Kidney epithelial cell (primary cell): Measurements from ENCODE around the gene FARP1. TPM values are rescaled to one million over a fixed set of nuclear protein-coding genes. Genes with fewer than 3 reads are reported as not detected.

Experiments used
- DNase-seq: peaks from one replicate; pipeline ENCODE4 v3.0.0-alpha.2; 2010; ENCODE audit warnings: low read depth
- H3K27me3 ChIP-seq: 2 replicates; pipeline ENCODE4 v1.6.0; 2011; ENCODE audit warnings: low read length; ENCODE audit not compliant: control insufficient read depth, insufficient read depth
- H3K36me3 ChIP-seq: 2 replicates; pipeline ENCODE4 v1.5.1; 2011; ENCODE audit warnings: low read length; ENCODE audit not compliant: control insufficient read depth, insufficient read depth
- H3K4me3 ChIP-seq: 2 replicates; pipeline ENCODE4 v1.5.1; 2011; ENCODE audit warnings: low read depth, mild to moderate bottlenecking, control low read depth, low read length
- total RNA-seq: library from RNA; depleted of rRNA; stranded (reverse); fragments of >200 nt; gene quantifications from 2 replicates; pipeline ENCODE4 v1.2.3, GENCODE V29; 2015
- TF ChIP-seq, protein P1 (sequence below): IDR thresholded peaks from 2 replicates; pipeline ENCODE4 v1.5.1; 2011; ENCODE audit warnings: mild to moderate bottlenecking, moderate library complexity, low read length, control low read depth, inconsistent platforms; ENCODE audit not compliant: insufficient read depth, poor library complexity, severe bottlenecking

Gene FARP1
- total RNA-seq, 1 donor from 2014 or later: 135 TPM

DNA sequence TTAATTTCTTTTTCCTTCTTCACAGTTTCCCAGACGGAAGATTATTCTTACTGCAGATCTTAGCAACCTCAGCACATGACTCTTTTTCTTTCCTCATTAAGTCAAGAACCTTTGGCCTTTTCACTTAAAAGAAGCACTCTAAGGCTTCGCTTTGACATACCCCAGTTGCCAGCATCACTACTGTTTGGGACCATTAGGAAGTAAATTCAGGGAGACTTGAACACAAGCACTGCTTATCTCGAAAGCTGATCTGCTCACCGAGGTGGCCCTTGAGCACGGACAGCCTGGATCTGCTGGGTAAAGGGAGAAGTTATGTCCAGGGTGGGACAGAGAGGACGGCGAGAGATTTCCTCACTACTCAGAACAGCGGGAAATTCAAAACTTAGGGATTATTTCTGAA is 185.6 kb downstream of the FARP1 start:
- TF ChIP-seq, protein P1, sequence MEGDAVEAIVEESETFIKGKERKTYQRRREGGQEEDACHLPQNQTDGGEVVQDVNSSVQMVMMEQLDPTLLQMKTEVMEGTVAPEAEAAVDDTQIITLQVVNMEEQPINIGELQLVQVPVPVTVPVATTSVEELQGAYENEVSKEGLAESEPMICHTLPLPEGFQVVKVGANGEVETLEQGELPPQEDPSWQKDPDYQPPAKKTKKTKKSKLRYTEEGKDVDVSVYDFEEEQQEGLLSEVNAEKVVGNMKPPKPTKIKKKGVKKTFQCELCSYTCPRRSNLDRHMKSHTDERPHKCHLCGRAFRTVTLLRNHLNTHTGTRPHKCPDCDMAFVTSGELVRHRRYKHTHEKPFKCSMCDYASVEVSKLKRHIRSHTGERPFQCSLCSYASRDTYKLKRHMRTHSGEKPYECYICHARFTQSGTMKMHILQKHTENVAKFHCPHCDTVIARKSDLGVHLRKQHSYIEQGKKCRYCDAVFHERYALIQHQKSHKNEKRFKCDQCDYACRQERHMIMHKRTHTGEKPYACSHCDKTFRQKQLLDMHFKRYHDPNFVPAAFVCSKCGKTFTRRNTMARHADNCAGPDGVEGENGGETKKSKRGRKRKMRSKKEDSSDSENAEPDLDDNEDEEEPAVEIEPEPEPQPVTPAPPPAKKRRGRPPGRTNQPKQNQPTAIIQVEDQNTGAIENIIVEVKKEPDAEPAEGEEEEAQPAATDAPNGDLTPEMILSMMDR: no peak
- no peak for DNase-seq
- Histone ChIP-seq H3K36me3 (no peaks in the 10 kb centered on the region), H3K27me3 (no peaks in the 10 kb centered on the region), H3K4me3 (no peak overlapping the region)

DNA sequence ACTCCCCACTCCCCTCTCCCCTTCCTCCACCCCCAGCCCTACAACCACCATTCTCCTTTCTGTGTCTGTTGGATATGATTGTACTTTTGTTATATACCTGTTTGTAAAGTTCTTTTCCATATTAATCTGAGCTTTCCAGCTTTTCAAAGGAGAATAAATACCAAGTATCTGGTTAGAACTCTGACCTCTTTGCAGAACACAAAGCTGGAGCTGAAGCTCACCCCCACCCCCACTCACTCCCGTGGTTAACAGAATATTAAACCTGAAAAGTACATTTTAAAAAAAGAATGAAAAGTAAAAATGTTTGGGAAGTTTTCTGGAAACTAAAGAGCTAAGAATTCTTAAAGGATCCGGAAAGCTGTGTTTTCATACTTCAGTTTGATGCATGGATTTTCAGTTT is 189.3 kb downstream of the FARP1 start:
- Histone ChIP-seq H3K27me3 (no peaks in the 10 kb centered on the region), H3K4me3 (no peak overlapping the region), H3K36me3 (no peaks in the 10 kb centered on the region)
- TF ChIP-seq, protein P1: no peak
- no peak for DNase-seq

DNA sequence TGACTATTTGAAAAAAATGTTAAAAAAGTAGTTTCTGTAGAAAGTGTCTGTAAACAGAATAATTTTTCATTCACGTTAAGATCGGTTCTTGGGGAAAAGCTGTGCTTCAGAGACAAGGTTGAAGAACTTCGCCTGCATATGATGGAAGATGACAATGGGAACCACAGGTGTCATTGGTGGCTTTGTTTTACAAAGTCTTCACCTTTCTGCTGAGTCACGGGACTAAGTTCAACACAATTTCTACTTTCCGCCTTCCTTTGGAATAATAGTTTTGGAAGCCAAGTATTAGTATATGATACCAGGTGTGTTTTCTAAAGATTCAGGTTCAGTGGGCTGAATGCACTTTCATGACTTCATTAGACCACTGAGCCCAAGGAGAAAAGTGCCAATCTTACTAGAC is 189.8 kb downstream of the FARP1 start:
- TF ChIP-seq, protein P1: no peak
- Histone ChIP-seq H3K27me3 (no peaks in the 10 kb centered on the region), H3K36me3 (no peaks in the 10 kb centered on the region), H3K4me3 (no peak overlapping the region)
- DNase-seq: no peak

DNA sequence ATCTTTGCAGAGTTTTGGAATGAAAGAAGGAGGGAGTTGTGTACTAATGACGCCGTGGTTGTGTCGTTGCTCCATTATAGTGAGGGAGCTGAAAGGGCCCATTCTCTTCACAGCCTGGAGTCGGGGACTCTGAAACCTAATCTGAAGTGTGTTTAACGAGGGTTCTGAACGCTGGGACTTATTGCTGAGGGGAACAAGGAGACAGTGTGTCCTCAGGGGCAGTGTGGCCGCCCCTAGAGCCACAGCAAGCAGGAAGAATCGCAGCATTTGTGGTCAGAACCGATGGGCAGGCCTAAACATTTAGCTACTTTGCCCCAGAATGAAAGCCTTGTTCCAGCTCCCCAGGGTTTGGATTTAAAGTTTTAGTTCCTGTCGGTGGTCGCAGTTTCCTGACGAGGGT is 190.6 kb downstream of the FARP1 start:
- DNase-seq: no peak
- TF ChIP-seq, protein P1: no peak
- Histone ChIP-seq H3K36me3 (no peaks in the 10 kb centered on the region), H3K4me3 (no peak overlapping the region), H3K27me3 (no peaks in the 10 kb centered on the region)

DNA sequence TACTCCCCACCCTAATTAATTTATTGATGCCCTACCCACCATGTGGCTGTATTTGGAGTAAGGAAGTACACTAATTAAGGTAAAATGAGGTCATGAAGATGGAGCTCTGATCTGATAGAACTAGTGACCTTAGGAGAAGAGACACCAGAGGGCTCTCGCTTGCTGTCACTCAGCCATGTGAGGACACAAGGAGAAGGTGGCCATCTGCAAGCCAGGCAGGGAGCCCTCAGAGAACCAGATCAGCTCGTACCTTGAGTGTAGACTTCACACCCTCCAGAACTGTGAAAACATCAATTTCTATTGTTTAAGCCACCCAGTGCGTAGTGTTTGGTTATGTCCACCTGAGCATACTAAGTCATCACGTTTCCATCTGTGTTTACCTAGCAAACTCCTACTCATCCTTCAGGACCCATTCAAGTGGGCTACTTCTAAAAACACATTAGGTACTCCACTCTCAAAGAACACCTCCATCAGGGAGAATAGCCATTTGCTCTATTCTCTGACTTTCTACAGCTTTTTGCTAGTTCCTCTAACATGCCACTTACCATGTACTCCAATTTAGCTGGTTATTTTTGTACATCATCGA is 191.8 kb downstream of the FARP1 start:
- TF ChIP-seq, protein P1: no peak
- no peak for DNase-seq
- no peaks in the 10 kb centered on the region for H3K36me3 ChIP-seq
- no peak overlapping the region for H3K4me3 ChIP-seq
- H3K27me3 ChIP-seq: no peaks in the 10 kb centered on the region

DNA sequence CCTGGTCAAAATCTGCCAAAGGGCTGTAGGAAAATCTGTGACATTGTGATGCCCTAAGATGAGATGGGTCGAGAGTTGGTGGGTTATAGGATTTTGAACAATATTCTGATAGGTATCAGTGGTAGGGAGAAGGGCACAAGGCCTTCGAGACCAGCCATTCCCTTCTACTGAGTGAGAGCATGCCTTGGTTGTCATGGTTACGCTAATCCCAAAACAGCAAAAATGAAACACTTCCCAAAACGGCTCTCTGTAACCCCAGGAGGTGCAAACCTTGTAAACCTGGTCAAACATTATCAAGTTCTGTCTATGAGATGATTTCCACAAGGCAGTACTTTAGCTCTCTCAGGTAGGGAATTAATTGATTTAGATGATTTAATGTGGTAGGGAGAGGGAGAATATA is 192.8 kb downstream of the FARP1 start:
- Histone ChIP-seq H3K36me3 (peaks cover 1% of the 10 kb centered on the region), H3K27me3 (no peaks in the 10 kb centered on the region), H3K4me3 (no peak overlapping the region)
- DNase-seq: no peak
- TF ChIP-seq, protein P1: no peak
